Epithelial cell of prostate (primary cell): Measurements from ENCODE around the gene CADPS.

Experiments
- DNase-seq: peaks from one replicate; pipeline ENCODE4 v3.0.0-alpha.2; 2011; ENCODE audit warnings: low read depth, low spot score
- H3K27ac ChIP-seq: fragments of 450-650 bp; 2 replicates; pipeline ENCODE4 v1.5.1; 2017; ENCODE audit warnings: mild to moderate bottlenecking

CADPS gene

GRCh38 chr3:62874711-62875557, at the start of gene CADPS:
Gene CADPS, minus strand, starts transcription at chr3:62875416. Its CDS starts 387 bp downstream, at chr3:62875029.
- H3K27ac ChIP-seq, result no peak within 1 kb of the TSS
- DNase-seq, result no peak

DNA sequence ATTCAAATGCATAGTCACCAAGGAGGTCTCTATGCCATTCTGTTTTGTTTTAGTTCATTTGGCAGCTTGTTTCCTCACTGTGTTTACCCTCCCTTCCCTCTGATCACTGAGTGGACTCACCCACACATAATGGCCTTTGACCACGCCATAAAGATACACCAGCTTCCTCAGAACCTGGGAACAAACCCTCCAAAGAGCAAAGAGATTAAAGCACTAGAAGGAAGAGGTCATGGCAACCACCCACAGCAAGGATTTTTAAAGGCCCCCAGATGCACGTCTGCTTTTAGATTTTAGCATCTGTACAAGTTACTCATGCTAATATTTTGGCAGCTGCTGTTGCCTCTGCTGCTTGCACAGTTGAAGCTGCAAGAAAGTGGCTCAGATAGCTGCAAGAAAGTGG, 47.9 kb upstream of the CADPS start:
- no peak overlapping the region for H3K27ac ChIP-seq
- no peak for DNase-seq

- no peak for DNase-seq
- no peak overlapping the region for H3K27ac ChIP-seq
These were observed 47.1 kb upstream of the CADPS start for GRCh38 chr3:62922326-62922725.

DNA sequence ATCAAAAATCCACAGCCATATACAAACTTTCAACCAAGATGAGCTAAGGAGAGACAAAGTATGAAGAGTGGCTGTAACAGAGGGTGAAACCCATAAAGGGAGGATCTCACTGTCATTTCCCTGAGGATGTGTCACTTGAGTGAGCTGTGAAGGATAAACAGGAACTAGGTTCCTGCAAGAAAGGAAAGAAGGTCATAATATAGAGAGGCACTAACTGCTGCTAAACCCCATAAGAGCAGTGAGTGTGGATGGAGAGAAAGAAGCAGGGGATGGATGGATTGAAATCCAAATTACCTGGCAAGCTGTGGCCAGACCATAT, 45.2 kb upstream of the CADPS start:
- H3K27ac ChIP-seq, result no peak overlapping the region

DNA sequence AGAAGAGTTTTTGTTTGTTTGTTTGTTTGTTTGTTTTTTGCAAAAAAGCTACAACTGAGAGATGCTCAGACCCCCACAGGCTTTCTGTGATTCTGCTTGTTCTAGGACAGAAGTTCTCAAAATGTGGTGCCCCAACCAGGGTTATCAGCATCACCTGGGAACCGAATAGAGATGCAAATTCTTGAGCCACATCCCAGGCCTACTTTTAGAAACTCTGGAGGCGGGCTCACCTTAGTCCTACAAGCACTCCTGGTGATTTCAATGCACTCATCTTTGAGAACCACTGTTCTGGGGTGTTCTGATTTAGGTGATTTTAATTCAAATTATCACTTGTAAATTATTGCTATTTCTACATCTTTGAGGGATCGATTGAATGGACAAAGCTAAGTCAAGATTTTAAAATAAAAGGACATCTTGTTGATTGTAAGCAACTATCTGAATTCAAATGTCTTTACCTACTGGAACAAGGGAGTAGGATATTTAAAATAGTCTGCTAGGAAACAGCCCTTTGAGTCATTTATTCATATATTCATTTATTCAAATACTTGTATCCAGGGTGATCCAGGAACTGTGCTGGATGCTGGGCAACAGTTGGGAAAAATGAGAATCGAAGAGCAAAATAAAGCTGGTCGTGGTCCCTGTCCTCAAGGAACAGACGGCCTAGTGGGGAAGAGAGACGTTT, 44.7 kb upstream of the CADPS start:
- DNase-seq, result no peak
- H3K27ac ChIP-seq, result no peak overlapping the region

More for the DNA sequence above, 45.2 kb upstream of the CADPS start:
- DNase-seq, result no peak

GRCh38 chr3:62918777-62919176, 43.6 kb upstream of the CADPS start:
- no peak for DNase-seq
- no peak overlapping the region for H3K27ac ChIP-seq

GRCh38 chr3:62918131-62918530, 42.9 kb upstream of the CADPS start:
- no peak for DNase-seq
- no peak overlapping the region for H3K27ac ChIP-seq

GRCh38 chr3:62911526-62911925, 36.3 kb upstream of the CADPS start:
- no peak overlapping the region for H3K27ac ChIP-seq
- no peak for DNase-seq

- H3K27ac ChIP-seq, result no peak overlapping the region
- DNase-seq, result no peak
These were observed 30.1 kb upstream of the CADPS start for GRCh38 chr3:62905331-62905730.

GRCh38 chr3:62898530-62899496, 23.6 kb upstream of the CADPS start:
- H3K27ac ChIP-seq, result no peak overlapping the region
- DNase-seq, result no peak

- DNase-seq, result no peak
These were observed 20.7 kb upstream of the CADPS start for GRCh38 chr3:62895901-62896300.

GRCh38 chr3:62892951-62893350, 17.7 kb upstream of the CADPS start:
- no peak overlapping the region for H3K27ac ChIP-seq
- no peak for DNase-seq

More at GRCh38 chr3:62895901-62896300, 20.7 kb upstream of the CADPS start:
- no peak overlapping the region for H3K27ac ChIP-seq

DNA sequence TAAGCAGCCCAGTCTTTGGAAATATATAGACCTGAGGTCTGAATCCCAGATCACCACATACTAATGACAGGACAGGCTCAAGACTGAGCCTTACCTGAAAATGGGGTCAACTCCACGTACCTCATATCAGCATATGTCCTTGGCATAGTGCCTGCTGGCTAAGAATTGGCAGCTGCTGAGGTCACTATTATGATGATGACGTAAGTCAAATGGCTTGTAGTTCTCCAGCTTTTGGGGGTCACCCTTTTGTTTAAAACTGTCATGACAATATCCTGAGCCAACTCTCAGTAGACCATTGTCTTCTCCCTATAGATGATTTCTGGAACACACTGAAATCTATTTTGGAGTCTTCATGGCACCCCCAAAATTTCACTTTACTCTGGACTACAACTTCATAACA, 16.8 kb upstream of the CADPS start:
- no peak for DNase-seq
- no peak overlapping the region for H3K27ac ChIP-seq

GRCh38 chr3:62888778-62889177, 13.6 kb upstream of the CADPS start:
- no peak overlapping the region for H3K27ac ChIP-seq
- no peak for DNase-seq

- no peak for DNase-seq
- no peak overlapping the region for H3K27ac ChIP-seq
These were observed 13.0 kb upstream of the CADPS start for GRCh38 chr3:62888180-62888579.

GRCh38 chr3:62885136-62885535, 9.9 kb upstream of the CADPS start:
- DNase-seq, result no peak
- no peak overlapping the region for H3K27ac ChIP-seq

DNA sequence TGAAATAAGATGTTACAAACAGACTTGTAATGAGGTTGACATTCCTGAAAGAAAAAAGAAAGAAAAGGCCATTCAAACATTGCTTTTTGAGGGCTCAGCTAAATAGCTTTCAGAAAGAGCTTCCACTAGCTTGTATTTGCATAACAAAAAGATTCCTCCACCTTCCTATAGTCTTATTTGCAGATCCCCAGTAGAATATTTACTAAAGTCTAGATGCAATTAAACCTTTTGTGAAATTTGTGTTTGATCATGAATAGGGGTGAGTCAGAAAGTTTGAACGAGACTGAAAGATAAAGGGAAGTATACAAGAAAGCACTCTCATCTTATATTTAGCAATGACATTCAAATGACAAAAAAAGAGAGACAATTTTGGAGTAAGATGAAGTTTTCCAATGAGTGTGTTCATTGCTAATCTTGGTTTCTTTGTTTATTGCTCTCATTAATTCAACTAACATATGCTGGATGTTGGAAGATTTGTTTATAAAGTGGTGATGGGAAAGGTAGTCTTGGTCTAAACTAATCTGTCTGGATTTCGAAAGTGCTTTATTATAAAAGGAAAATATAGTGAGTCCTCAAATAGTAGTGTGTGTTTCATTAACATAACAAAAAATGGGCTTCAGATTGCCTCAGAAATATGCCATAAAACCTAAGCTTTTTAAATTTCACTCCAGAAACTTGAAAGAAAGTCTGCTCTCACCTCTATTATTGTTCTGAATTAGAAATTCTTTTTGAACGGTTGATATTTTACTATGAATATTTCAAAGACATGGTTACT, 9.1 kb upstream of the CADPS start:
- H3K27ac ChIP-seq, result no peak overlapping the region
- DNase-seq, result no peak

DNA sequence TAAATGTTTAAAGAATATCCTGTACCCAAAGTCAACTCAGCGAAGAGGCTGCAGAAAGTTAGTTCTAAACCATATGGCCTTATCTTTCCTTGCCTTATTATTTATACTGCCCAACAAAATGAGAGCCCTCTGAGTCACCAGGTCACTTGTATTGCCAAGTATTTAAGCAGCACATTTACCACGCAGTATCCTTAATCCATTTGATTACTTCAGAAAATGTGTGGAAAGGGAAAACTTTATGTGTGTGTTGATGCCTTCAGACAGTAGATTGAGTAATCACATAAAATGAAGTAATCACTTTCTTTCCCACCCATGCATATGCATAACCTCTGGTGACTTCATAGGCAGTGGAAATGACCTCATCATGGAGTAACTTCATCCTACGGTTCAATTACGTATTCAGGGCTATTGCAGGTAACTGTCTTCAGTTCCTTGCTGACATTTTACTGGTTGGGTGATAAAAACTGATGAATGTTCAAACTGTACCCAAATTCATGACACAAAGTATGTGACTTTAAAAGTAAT, 7.5 kb upstream of the CADPS start:
- no peak overlapping the region for H3K27ac ChIP-seq
- DNase-seq, result no peak

- DNase-seq, result no peak
- no peak overlapping the region for H3K27ac ChIP-seq
These were observed 848 bp upstream of the CADPS start for GRCh38 chr3:62876064-62876463.

GRCh38 chr3:62875558-62876002, 364 bp upstream of the CADPS start:
- DNase-seq, result no peak
- no peak overlapping the region for H3K27ac ChIP-seq
